Stomach (tissue), 9 donors: ENCODE data around the gene TSPAN15. TPM values are rescaled to one million over a fixed set of nuclear protein-coding genes. Genes with fewer than 3 reads are reported as not detected.

Source experiments
- DNase-seq, 2 donors: peaks; one replicate each; pipeline versions ENCODE4 v3.0.0 to v3.0.0-alpha.2; 2013 to 2019
- H3K27ac ChIP-seq, 5 donors: fragments of 200-600 bp in 4 of 5; sonication (generic) in 4 of 5; one replicate each; pipeline ENCODE4 v1.5.1; 2013 to 2019; ENCODE audit warnings: mild to moderate bottlenecking in 1 of 5, moderate library complexity in 1 of 5
- H3K27me3 ChIP-seq, 3 donors: fragments of 200-600 bp; sonication (generic); one replicate each; pipeline ENCODE4 v1.5.1; 2017 to 2019; ENCODE audit warnings: mixed run types in 1 of 3
- H3K36me3 ChIP-seq, 4 donors: fragments of 200-600 bp; sonication (generic); 1 replicate in 3 of 4; 2 replicates in 1 of 4; pipeline ENCODE4 v1.5.1; 2016 to 2019
- H3K4me1 ChIP-seq, 4 donors: fragments of 200-600 bp; sonication (generic); one replicate each; pipeline ENCODE4 v1.5.1; 2016 to 2019
- H3K4me3 ChIP-seq, 4 donors: fragments of 200-600 bp; sonication (generic) in 3 of 4; one replicate each; pipeline ENCODE4 v1.5.1; 2016 to 2019; ENCODE audit warnings: mild to moderate bottlenecking in 1 of 4
- H3K9me3 ChIP-seq, 4 donors: fragments of 200-600 bp; sonication (generic); one replicate each; pipeline ENCODE4 v1.5.1; 2016 to 2019
- EP300 ChIP-seq: sonication (generic); formaldehyde crosslinking; IDR thresholded peaks from one replicate; pipeline ENCODE4 v1.6.1; 2017; ENCODE audit warnings: antibody characterized with exemption
- POLR2A ChIP-seq, 4 donors: fragments of 450-650 bp; IDR thresholded peaks; one replicate each; pipeline ENCODE4 v1.6.1; 2016; ENCODE audit warnings: antibody characterized with exemption in 4 of 4, control low read depth in 2 of 4, mild to moderate bottlenecking in 1 of 4, moderate library complexity in 1 of 4
- POLR2AphosphoS5 ChIP-seq, 3 donors: sonication (generic); formaldehyde crosslinking; IDR thresholded peaks; one replicate each; pipeline ENCODE4 v1.6.1; 2016; ENCODE audit warnings: antibody characterized with exemption in 3 of 3
- WGBS, 5 donors: extraction: QIAGEN DNeasy Blood & Tissue Kit in 3 of 5; methylation state at CpG; one replicate each; pipeline versions ENCODE4 v1.1.5 to v1.1.7; 2013 to 2018; 5-methylcytosine and 5-hydroxymethylcytosine counted together
- intact Hi-C: fragments of 100-400 bp; cut with DNase I; formaldehyde crosslinking; loops from one replicate; pipeline ENCODE4 v1.15.1; 2023; ENCODE audit warnings: low total_unique reads
- polyA plus RNA-seq, 3 donors: library from polyadenylated mRNA; stranded (reverse); fragments of 200-250 nt; gene quantifications; one replicate each; pipeline ENCODE4 v1.2.3, GENCODE V29; 2013
- total RNA-seq, 5 donors: library from RNA; depleted of rRNA; stranded (reverse); fragments of >200 nt; gene quantifications; one replicate each; pipeline versions ENCODE4 v1.1.0 to v1.2.3, GENCODE V29; 2014 to 2016
- TF ChIP-seq, protein P1 (sequence below), 7 experiments: fragments of 450-650 bp in 4 of 7; fragments of 200-600 bp in 3 of 7; sonication (generic) in 3 of 7; IDR thresholded peaks; one replicate each; pipeline ENCODE4 v1.5.1; 2016 to 2019; ENCODE audit warnings: antibody characterized with exemption in 7 of 7, control low read depth in 2 of 7, mild to moderate bottlenecking in 1 of 7
- donor health status: healthy with polysubstance abuse.
- donor health status: Bipolar disorder and iron deficiency.
- donor health status: healthy.

TSPAN15 gene
- total and polyA plus RNA-seq, 8 donors = 23.5 to 153 (median 74.5) TPM

DNA sequence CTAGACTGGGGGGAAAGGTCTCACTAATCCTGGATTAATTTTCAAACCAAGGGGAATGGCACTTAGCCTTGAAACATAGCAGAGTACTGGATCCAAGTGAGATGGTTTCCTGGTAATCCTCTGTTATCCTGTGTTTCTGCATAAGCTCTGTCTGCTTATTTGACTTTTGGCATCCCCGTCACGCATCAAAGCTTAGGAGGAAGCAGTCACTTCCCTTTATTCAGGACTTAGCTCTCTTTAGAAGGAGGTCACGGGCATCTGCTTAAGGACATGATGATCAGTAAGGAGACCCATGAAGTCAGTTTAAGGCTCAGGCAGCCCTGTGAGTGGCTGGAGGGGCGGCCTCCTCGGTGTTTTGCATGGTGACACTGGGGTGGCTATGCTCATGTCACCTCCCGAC, 30.0 kb downstream of the TSPAN15 start:
- intact Hi-C loops = no loop called here
- WGBS, 5 donors = 71 to 81% (median 80%) methylated on average over 6 of the region's 6 CpGs
- no peaks in the 10 kb centered on the region for H3K27me3 ChIP-seq
- peak in 1 of 2 donors; percentile 56 for DNase-seq
- peak overlapping the region; percentile 28 to 84 (median 78) for H3K27ac ChIP-seq
- H3K9me3 ChIP-seq = no peaks in the 10 kb centered on the region
- no peak for TF ChIP-seq EP300
- TF ChIP-seq, protein P1, sequence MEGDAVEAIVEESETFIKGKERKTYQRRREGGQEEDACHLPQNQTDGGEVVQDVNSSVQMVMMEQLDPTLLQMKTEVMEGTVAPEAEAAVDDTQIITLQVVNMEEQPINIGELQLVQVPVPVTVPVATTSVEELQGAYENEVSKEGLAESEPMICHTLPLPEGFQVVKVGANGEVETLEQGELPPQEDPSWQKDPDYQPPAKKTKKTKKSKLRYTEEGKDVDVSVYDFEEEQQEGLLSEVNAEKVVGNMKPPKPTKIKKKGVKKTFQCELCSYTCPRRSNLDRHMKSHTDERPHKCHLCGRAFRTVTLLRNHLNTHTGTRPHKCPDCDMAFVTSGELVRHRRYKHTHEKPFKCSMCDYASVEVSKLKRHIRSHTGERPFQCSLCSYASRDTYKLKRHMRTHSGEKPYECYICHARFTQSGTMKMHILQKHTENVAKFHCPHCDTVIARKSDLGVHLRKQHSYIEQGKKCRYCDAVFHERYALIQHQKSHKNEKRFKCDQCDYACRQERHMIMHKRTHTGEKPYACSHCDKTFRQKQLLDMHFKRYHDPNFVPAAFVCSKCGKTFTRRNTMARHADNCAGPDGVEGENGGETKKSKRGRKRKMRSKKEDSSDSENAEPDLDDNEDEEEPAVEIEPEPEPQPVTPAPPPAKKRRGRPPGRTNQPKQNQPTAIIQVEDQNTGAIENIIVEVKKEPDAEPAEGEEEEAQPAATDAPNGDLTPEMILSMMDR (IDR thresholded peaks at IDR 0.05) = no peak
- peak in 2 of 3 donors; percentile 35 to 72 for TF ChIP-seq POLR2AphosphoS5 (IDR thresholded peaks at IDR 0.05)
- no peak for TF ChIP-seq POLR2A (IDR thresholded peaks at IDR 0.05)
- H3K36me3 ChIP-seq = peaks cover 0 to 28% (median 14%) of the 10 kb centered on the region in 4 donors
- H3K4me1 ChIP-seq = peaks cover 39 to 100% (median 66%) of the 10 kb centered on the region in 4 donors
- no peak overlapping the region for H3K4me3 ChIP-seq

DNA sequence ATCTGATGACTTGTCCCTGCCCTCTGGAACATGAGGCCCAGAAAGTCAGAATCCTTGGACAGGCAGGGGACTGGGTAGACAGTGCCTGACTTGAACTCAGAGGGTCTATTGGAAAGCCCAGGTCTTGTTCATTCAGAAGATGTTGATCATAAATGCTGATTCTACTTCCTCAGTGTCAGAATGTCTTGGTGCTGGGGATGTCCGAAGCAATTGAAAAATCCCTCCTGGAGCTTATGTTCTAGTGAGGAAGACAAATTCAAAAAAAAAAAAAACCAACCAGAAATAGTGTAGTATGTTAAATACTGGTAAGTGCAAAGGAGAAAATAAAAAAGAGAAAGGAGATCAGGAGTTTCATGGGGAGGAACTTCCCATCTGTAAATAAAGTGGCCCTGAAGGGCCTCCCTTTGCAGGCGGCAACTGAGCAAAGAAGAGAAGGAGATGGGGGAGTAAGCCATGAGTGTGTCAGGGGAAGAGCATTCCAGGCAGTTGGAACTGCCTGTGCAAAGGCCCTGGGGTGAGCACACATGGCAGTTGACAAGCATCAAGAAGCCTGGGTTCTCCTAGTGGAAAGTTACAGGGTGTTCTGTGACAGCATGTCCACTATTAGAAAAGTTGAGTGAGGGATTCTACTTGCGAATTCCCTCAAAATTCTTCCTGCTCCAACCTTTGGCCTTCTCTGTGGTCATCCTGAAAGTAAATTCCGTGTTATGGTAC, 30.7 kb downstream of the TSPAN15 start:
- Histone ChIP-seq H3K27me3 (no peaks in the 10 kb centered on the region), H3K4me1 (peaks cover 39 to 100% (median 70%) of the 10 kb centered on the region in 4 donors), H3K36me3 (peaks cover 0 to 34% (median 19%) of the 10 kb centered on the region in 4 donors), H3K9me3 (no peaks in the 10 kb centered on the region), H3K4me3 (no peak overlapping the region), H3K27ac (peak overlapping the region; percentile 28 to 84 (median 78))
- WGBS, 5 donors = 85 to 95% (median 87%) methylated on average over 4 of the region's 4 CpGs
- DNase-seq = no peak
- intact Hi-C loops = no loop called here
- TF ChIP-seq POLR2AphosphoS5 (IDR thresholded peaks at IDR 0.05) = no peak
- no peak for TF ChIP-seq POLR2A (IDR thresholded peaks at IDR 0.05)

GRCh38 chr10:69483963-69484362, 32.7 kb downstream of the TSPAN15 start:
- TF ChIP-seq POLR2A (IDR thresholded peaks at IDR 0.05) (no peak), POLR2AphosphoS5 (IDR thresholded peaks at IDR 0.05) (no peak), EP300 (no peak)
- TF ChIP-seq, protein P1 (IDR thresholded peaks at IDR 0.05) = no peak
- peaks cover 0 to 54% (median 30%) of the 10 kb centered on the region in 4 donors for H3K36me3 ChIP-seq
- DNase-seq = no peak
- peak overlapping the region in 4 of 5 donors; percentile 77 to 84 (median 80) for H3K27ac ChIP-seq
- H3K4me1 ChIP-seq = peaks cover 23 to 89% (median 63%) of the 10 kb centered on the region in 4 donors
- intact Hi-C loops = no loop called here
- H3K4me3 ChIP-seq = no peak overlapping the region
- 66 to 88% (median 75%) methylated on average over 5 of the region's 5 CpGs for WGBS, 5 donors
- no peaks in the 10 kb centered on the region for H3K27me3 ChIP-seq
- peaks cover 0 to 7% (median 0%) of the 10 kb centered on the region in 4 donors for H3K9me3 ChIP-seq

- H3K4me1 ChIP-seq = peaks cover 15 to 81% (median 55%) of the 10 kb centered on the region in 4 donors
- H3K4me3 ChIP-seq = no peak overlapping the region
- WGBS, 5 donors = 82 to 91% (median 87%) methylated on average over 5 to 7 of the region's 7 CpGs
- DNase-seq = no peak
- no peaks in the 10 kb centered on the region for H3K27me3 ChIP-seq
- H3K36me3 ChIP-seq = peaks cover 0 to 59% (median 35%) of the 10 kb centered on the region in 4 donors
- no peak for TF ChIP-seq POLR2AphosphoS5 (IDR thresholded peaks at IDR 0.05)
- TF ChIP-seq POLR2A (IDR thresholded peaks at IDR 0.05) = no peak
- TF ChIP-seq EP300 = no peak
- TF ChIP-seq, protein P1 (IDR thresholded peaks at IDR 0.05) = no peak
- peaks cover 0 to 7% (median 0%) of the 10 kb centered on the region in 4 donors for H3K9me3 ChIP-seq
- intact Hi-C loops = no loop called here
- H3K27ac ChIP-seq = peak overlapping the region in 3 of 5 donors; percentile 77 to 84 (median 83)
These were observed 33.5 kb downstream of the TSPAN15 start for GRCh38 chr10:69484736-69485135.
